GM12878 (cell line): ENCODE data around the gene PLAAT3. TPM values are rescaled to one million over a fixed set of nuclear protein-coding genes. Genes with fewer than 3 reads are reported as not detected.

Experiments
- BHLHE40 ChIP-seq, 2 experiments: fragments of 450-650 bp in 1 of 2; IDR thresholded peaks; 2 replicates each; pipeline ENCODE4 v1.6.1; 2011 to 2017; ENCODE audit warnings: low read depth in 2 of 2, borderline replicate concordance in 1 of 2, improper control_type of control experiment in 1 of 2, low read length in 1 of 2, mild to moderate bottlenecking in 1 of 2
- CEBPZ ChIP-seq: fragments of 150-350 bp; IDR thresholded peaks from 2 replicates; pipeline ENCODE4 v1.6.1; 2016; ENCODE audit warnings: low read depth, low read length
- DPF2 ChIP-seq: fragments of 450-650 bp; IDR thresholded peaks from 2 replicates; pipeline ENCODE4 v1.6.1; 2017; ENCODE audit warnings: mild to moderate bottlenecking
- EGR1 ChIP-seq, 2 experiments: IDR thresholded peaks; 1 replicate in 1 of 2; 2 replicates in 1 of 2; pipeline ENCODE4 v1.6.1; 2011 to 2012; ENCODE audit warnings: low read depth in 2 of 2, low read length in 2 of 2, borderline replicate concordance in 1 of 2, mild to moderate bottlenecking in 1 of 2, moderate library complexity in 1 of 2
- IKZF1 ChIP-seq: fragments of 450-650 bp; conservative IDR thresholded peaks from 2 replicates; pipeline ENCODE4 v1.6.1; 2017; ENCODE audit warnings: antibody characterized with exemption, mild to moderate bottlenecking
- IKZF2 ChIP-seq, 2 experiments: fragments of 450-650 bp; IDR thresholded peaks; 2 replicates each; pipeline ENCODE4 v1.6.1; 2017; ENCODE audit warnings: mild to moderate bottlenecking in 2 of 2, moderate library complexity in 2 of 2
- IRF3 ChIP-seq: fragments of 450-650 bp; IDR thresholded peaks from 2 replicates; pipeline ENCODE4 v1.6.1; 2014; ENCODE audit warnings: mild to moderate bottlenecking
- POLR2AphosphoS2 ChIP-seq: IDR thresholded peaks from 2 replicates; pipeline ENCODE4 v1.6.1; 2011; ENCODE audit warnings: low read depth, mild to moderate bottlenecking, low read length, improper control_type of control experiment, moderate library complexity
- RFX5 ChIP-seq: IDR thresholded peaks from 2 replicates; pipeline ENCODE4 v1.6.1; 2011; ENCODE audit warnings: low read depth, low read length, improper control_type of control experiment
- SPI1 ChIP-seq: IDR thresholded peaks from 2 replicates; pipeline ENCODE4 v1.6.1; 2011; ENCODE audit warnings: low read depth, mild to moderate bottlenecking, low read length, moderate library complexity, borderline replicate concordance; ENCODE audit not compliant: insufficient read depth
- TARDBP ChIP-seq: IDR thresholded peaks from 2 replicates; pipeline ENCODE4 v1.6.1; 2016; ENCODE audit warnings: borderline replicate concordance
- ZNF24 ChIP-seq: fragments of 450-650 bp; IDR thresholded peaks from 2 replicates; pipeline ENCODE4 v1.6.1; 2017; ENCODE audit warnings: antibody characterized with exemption, mild to moderate bottlenecking
- ZNF687 ChIP-seq: fragments of 450-650 bp; IDR thresholded peaks from 2 replicates; pipeline ENCODE4 v1.6.1; 2017; ENCODE audit warnings: mild to moderate bottlenecking, moderate library complexity
- polyA plus RNA-seq, 11 experiments: library from polyadenylated mRNA; depleted of rRNA in 4 of 11; unstranded in 6 of 11; stranded (reverse) in 5 of 11; fragments of >200 nt; fragmentation: Nextera tagmentation in 4 of 11; fragmentation: Illumina TruSeq in 1 of 11; extraction: Ambion mirVana in 4 of 11; extraction: Trizol in 1 of 11; gene quantifications; 1 replicate in 1 of 11; 2 replicates in 10 of 11; pipeline versions ENCODE4 v1.2.1 to v1.2.3, GENCODE V29; 2011 to 2016; ENCODE audit warnings: inconsistent platforms in 2 of 11, missing spikeins in 2 of 11, low read depth in 1 of 11
- total RNA-seq, 4 experiments: library from RNA; depleted of rRNA in 3 of 4; stranded (reverse); fragments of >200 nt in 3 of 4; fragmentation: Illumina TruSeq in 1 of 4; extraction: Trizol in 1 of 4; gene quantifications; 2 replicates each; pipeline versions ENCODE4 v1.2.1 to v1.2.3, GENCODE V29; 2013 to 2021
- TF ChIP-seq, protein P1 (sequence below): IDR thresholded peaks from 2 replicates; pipeline ENCODE4 v1.6.1; 2011; ENCODE audit warnings: mild to moderate bottlenecking, low read depth, low read length, moderate library complexity; ENCODE audit not compliant: insufficient replicate concordance

PLAAT3 gene
- total and polyA plus RNA-seq, 10 of the 15 experiments (the other 5 are each of a cell fraction or from before 2014, with no cell fraction given), result 4.8 to 37.0 (median 14.8) TPM

DNA sequence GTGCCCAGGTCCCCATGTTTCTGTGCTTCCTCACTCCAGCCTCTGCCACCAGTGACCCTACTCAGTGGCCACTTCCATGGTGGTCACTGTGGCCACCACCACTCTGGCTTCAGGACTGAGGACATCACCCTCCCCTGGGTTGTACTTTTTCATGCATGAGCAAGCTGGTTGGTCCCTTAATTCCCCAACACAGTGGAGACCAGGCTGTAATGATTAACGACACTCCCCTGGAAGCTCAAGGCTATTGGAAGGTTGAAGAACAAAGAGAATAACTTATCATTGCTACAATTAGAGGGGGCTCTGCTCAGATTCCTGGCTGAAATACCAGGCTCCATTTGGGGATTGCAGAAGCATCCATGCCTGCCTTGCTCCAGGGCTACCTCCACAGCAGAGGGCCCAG lies 67.2 kb downstream of the PLAAT3 start (continued):
- no peak for TF ChIP-seq ZNF687
- no peak for TF ChIP-seq SPI1
- no peak for TF ChIP-seq IKZF1
- no peak for TF ChIP-seq DPF2
- TF ChIP-seq, protein P1, sequence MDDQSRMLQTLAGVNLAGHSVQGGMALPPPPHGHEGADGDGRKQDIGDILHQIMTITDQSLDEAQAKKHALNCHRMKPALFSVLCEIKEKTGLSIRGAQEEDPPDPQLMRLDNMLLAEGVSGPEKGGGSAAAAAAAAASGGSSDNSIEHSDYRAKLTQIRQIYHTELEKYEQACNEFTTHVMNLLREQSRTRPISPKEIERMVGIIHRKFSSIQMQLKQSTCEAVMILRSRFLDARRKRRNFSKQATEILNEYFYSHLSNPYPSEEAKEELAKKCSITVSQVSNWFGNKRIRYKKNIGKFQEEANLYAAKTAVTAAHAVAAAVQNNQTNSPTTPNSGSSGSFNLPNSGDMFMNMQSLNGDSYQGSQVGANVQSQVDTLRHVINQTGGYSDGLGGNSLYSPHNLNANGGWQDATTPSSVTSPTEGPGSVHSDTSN, result no peak
- TF ChIP-seq IKZF2 (IDR thresholded peaks at IDR 0.05), result no peak
- no peak for TF ChIP-seq TARDBP
- no peak for TF ChIP-seq IRF3
- no peak for TF ChIP-seq EGR1 (IDR thresholded peaks at IDR 0.05; ENCODE audit: borderline replicate concordance in 1 of 2, low read depth in 2 of 2, low read length in 2 of 2)
- no peak for TF ChIP-seq RFX5
- TF ChIP-seq CEBPZ, result no peak
- no peak for TF ChIP-seq BHLHE40 (IDR thresholded peaks at IDR 0.05; ENCODE audit: borderline replicate concordance in 1 of 2, low read depth in 2 of 2, low read length in 1 of 2)
- no peak for TF ChIP-seq ZNF24
- TF ChIP-seq POLR2AphosphoS2, result no peak
